BE2C (cell line): ENCODE data around the gene AGBL4.

Source experiments
- DNase-seq: peaks from one replicate; pipeline ENCODE4 v3.0.0-alpha.2; 2020
- H3K27me3 ChIP-seq: fragments of 250-450 bp; sonication (Bioruptor Pico); 2 replicates; pipeline ENCODE4 v1.5.1; 2020; ENCODE audit warnings: mild to moderate bottlenecking
- H3K36me3 ChIP-seq: fragments of 250-450 bp; sonication (Bioruptor Pico); 2 replicates; pipeline ENCODE4 v1.5.1; 2020; ENCODE audit warnings: mild to moderate bottlenecking
- H3K4me1 ChIP-seq: fragments of 250-450 bp; sonication (Bioruptor Pico); 2 replicates; pipeline ENCODE4 v1.5.1; 2020
- H3K4me3 ChIP-seq: 2 replicates; pipeline ENCODE4 v1.5.1; 2011; ENCODE audit warnings: low read depth, low read length
- H3K9me3 ChIP-seq: fragments of 250-450 bp; sonication (Bioruptor Pico); 2 replicates; pipeline ENCODE4 v1.5.1; 2020
- TF ChIP-seq, protein P1 (sequence below): IDR thresholded peaks from 2 replicates; pipeline ENCODE4 v1.5.1; 2012; ENCODE audit warnings: mild to moderate bottlenecking, low read depth, low read length

Gene AGBL4

GRCh38 chr1:48560116-48560515 lies 1463.6 kb downstream of the AGBL4 start:
- H3K27me3 ChIP-seq, result no peaks in the 10 kb centered on the region
- DNase-seq, result no peak
- TF ChIP-seq, protein P1, sequence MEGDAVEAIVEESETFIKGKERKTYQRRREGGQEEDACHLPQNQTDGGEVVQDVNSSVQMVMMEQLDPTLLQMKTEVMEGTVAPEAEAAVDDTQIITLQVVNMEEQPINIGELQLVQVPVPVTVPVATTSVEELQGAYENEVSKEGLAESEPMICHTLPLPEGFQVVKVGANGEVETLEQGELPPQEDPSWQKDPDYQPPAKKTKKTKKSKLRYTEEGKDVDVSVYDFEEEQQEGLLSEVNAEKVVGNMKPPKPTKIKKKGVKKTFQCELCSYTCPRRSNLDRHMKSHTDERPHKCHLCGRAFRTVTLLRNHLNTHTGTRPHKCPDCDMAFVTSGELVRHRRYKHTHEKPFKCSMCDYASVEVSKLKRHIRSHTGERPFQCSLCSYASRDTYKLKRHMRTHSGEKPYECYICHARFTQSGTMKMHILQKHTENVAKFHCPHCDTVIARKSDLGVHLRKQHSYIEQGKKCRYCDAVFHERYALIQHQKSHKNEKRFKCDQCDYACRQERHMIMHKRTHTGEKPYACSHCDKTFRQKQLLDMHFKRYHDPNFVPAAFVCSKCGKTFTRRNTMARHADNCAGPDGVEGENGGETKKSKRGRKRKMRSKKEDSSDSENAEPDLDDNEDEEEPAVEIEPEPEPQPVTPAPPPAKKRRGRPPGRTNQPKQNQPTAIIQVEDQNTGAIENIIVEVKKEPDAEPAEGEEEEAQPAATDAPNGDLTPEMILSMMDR, result no peak
- H3K4me1 ChIP-seq, result no peaks in the 10 kb centered on the region
- H3K4me3 ChIP-seq, result no peak overlapping the region
- no peaks in the 10 kb centered on the region for H3K9me3 ChIP-seq
- no peaks in the 10 kb centered on the region for H3K36me3 ChIP-seq

DNA sequence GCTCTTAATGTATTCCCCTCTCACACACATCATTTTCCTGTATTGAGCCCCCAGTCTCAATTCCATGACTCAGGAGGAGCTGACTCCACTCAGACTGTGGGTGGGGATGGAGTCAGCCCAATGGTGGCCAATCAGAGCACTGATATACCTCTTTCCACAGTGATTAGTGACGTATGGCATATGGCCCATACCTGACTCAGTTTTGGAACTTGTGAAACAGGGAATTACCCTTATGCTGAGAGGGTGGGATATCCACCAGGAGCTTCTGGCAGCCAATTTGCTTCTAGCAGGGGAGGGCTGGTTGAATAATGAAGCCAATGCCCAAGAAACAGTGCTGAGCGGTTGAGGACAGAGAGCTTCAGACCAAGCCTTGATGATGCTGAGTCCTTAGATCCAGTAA lies 1465.4 kb downstream of the AGBL4 start:
- DNase-seq, result no peak
- TF ChIP-seq, protein P1, result no peak
- no peaks in the 10 kb centered on the region for H3K9me3 ChIP-seq
- no peaks in the 10 kb centered on the region for H3K27me3 ChIP-seq
- no peak overlapping the region for H3K4me3 ChIP-seq
- H3K4me1 ChIP-seq, result no peaks in the 10 kb centered on the region
- H3K36me3 ChIP-seq, result no peaks in the 10 kb centered on the region

- H3K4me3 ChIP-seq, result no peak overlapping the region
- H3K27me3 ChIP-seq, result no peaks in the 10 kb centered on the region
- no peak for DNase-seq
- H3K4me1 ChIP-seq, result no peaks in the 10 kb centered on the region
- H3K9me3 ChIP-seq, result no peaks in the 10 kb centered on the region
- H3K36me3 ChIP-seq, result no peaks in the 10 kb centered on the region
- TF ChIP-seq, protein P1, result no peak
These were observed 1467.4 kb downstream of the AGBL4 start for GRCh38 chr1:48556186-48556850.

- Histone ChIP-seq H3K27me3 (no peaks in the 10 kb centered on the region), H3K36me3 (no peaks in the 10 kb centered on the region), H3K4me1 (no peaks in the 10 kb centered on the region), H3K4me3 (no peak overlapping the region), H3K9me3 (no peaks in the 10 kb centered on the region)
- TF ChIP-seq, protein P1, result no peak
- no peak for DNase-seq
These were observed 1468.5 kb downstream of the AGBL4 start for GRCh38 chr1:48555271-48555670.

DNA sequence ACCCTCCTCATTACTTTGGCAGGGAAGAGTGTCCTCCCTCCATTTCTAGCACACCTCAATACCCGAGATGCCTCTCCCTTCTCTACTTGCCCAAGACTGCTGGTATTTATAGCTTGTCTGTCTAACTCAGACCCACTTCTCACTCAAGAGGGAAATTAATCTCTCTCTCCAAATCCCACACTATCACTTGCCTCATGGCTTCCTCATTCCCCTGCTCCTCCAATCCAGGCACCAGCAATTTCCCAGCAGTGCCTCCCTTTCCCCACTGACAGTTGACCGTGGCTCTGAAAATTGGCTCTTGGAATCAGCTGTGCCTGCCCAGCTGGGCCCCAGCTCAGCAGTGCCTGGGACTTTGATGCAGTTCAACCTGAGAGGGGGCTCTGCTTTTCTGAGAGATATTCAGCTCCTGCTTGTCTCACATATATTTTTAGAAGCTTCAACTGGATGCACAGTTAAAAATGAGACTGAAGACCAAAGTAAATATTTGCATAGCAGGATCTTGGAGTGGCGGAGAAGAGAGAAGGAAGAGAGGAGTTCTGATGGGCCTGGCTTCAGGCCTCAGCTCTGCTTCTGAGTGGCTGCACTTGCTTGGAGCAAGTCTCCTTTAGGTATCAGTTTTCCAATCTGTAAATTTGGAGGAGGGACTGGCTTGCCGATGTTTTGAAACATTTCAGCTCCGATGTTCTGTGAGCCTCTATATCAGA lies 1470.7 kb downstream of the AGBL4 start:
- H3K4me1 ChIP-seq, result no peaks in the 10 kb centered on the region
- TF ChIP-seq, protein P1, result no peak
- H3K27me3 ChIP-seq, result no peaks in the 10 kb centered on the region
- H3K36me3 ChIP-seq, result no peaks in the 10 kb centered on the region
- no peak for DNase-seq
- no peak overlapping the region for H3K4me3 ChIP-seq
- H3K9me3 ChIP-seq, result no peaks in the 10 kb centered on the region

GRCh38 chr1:48552420-48552819 lies 1471.3 kb downstream of the AGBL4 start:
- Histone ChIP-seq H3K27me3 (no peaks in the 10 kb centered on the region), H3K9me3 (no peaks in the 10 kb centered on the region), H3K4me1 (no peaks in the 10 kb centered on the region), H3K36me3 (no peaks in the 10 kb centered on the region), H3K4me3 (no peak overlapping the region)
- DNase-seq, result peak; percentile 24
- TF ChIP-seq, protein P1, result peak; percentile 51
